MM.1S (cell line): ENCODE data around the gene PDIA6.

ENCODE experiments used
- DNase-seq: peaks from one replicate; pipeline ENCODE4 v3.0.0-alpha.2; 2015
- H2AFZ ChIP-seq: fragments of 300-600 bp; sonication (generic); 2 replicates; pipeline ENCODE4 v1.6.0; 2016; ENCODE audit warnings: antibody characterized with exemption, low read length
- H3F3A ChIP-seq: fragments of 300-600 bp; sonication (generic); 2 replicates; pipeline ENCODE4 v1.6.1; 2016; ENCODE audit warnings: mild to moderate bottlenecking, antibody characterized with exemption, low read length, moderate library complexity, mixed read lengths; ENCODE audit not compliant: insufficient read depth
- H3K27ac ChIP-seq: fragments of 300-600 bp; sonication (generic); 2 replicates; pipeline ENCODE4 v1.5.1; 2016; ENCODE audit warnings: mild to moderate bottlenecking, low read length
- H3K27me3 ChIP-seq: fragments of 300-600 bp; sonication (generic); replicated peaks from 2 replicates; pipeline ENCODE4 v1.6.0; 2016; ENCODE audit warnings: low read length; ENCODE audit not compliant: insufficient read depth
- H3K36me3 ChIP-seq: fragments of 300-600 bp; sonication (generic); replicated peaks from 2 replicates; pipeline ENCODE4 v1.6.1; 2016; ENCODE audit warnings: mild to moderate bottlenecking, low read length, mixed read lengths; ENCODE audit not compliant: insufficient read depth
- H3K4me1 ChIP-seq: fragments of 300-600 bp; sonication (generic); 2 replicates; pipeline ENCODE4 v1.6.1; 2016; ENCODE audit warnings: low read length, mixed read lengths
- H3K4me2 ChIP-seq: fragments of 300-600 bp; sonication (generic); 2 replicates; pipeline ENCODE4 v1.6.0; 2016; ENCODE audit warnings: low read depth, low read length
- H3K4me3 ChIP-seq: fragments of 300-600 bp; sonication (generic); 2 replicates; pipeline ENCODE4 v1.5.1; 2016; ENCODE audit warnings: low read length, mixed read lengths
- H3K79me2 ChIP-seq: fragments of 300-600 bp; sonication (generic); 2 replicates; pipeline ENCODE4 v1.6.1; 2016; ENCODE audit warnings: mixed run types, low read length, mixed read lengths
- H3K9ac ChIP-seq: fragments of 300-600 bp; sonication (generic); 2 replicates; pipeline ENCODE4 v1.6.1; 2016; ENCODE audit warnings: low read length, mixed read lengths
- H3K9me2 ChIP-seq: fragments of 300-600 bp; sonication (generic); replicated peaks from 2 replicates; pipeline ENCODE4 v1.6.1; 2016; ENCODE audit warnings: mild to moderate bottlenecking, low read length, mixed read lengths; ENCODE audit not compliant: insufficient read depth
- H3K9me3 ChIP-seq: fragments of 300-600 bp; sonication (generic); replicated peaks from 2 replicates; pipeline ENCODE4 v1.6.1; 2016; ENCODE audit warnings: mild to moderate bottlenecking, low read length, mixed read lengths; ENCODE audit not compliant: insufficient read depth
- H4K20me1 ChIP-seq: fragments of 300-600 bp; sonication (generic); 2 replicates; pipeline ENCODE4 v1.6.1; 2016; ENCODE audit warnings: mild to moderate bottlenecking, low read length, moderate library complexity, mixed read lengths; ENCODE audit not compliant: insufficient read depth
- EZH2 ChIP-seq: fragments of 300-600 bp; sonication (generic); optimal IDR thresholded peaks from 2 replicates; pipeline ENCODE3; 2017; ENCODE audit warnings: low read depth, mild to moderate bottlenecking, antibody characterized with exemption, low read length, mixed read lengths
- EZH2phosphoT487 ChIP-seq: fragments of 300-600 bp; sonication (generic); IDR thresholded peaks from 2 replicates; pipeline ENCODE4 v1.6.1; 2018; ENCODE audit warnings: antibody characterized with exemption, low read length
- TF ChIP-seq, protein P1 (sequence below): fragments of 300-600 bp; sonication (generic); IDR thresholded peaks from 2 replicates; pipeline ENCODE4 v1.5.1; 2016; ENCODE audit warnings: antibody characterized with exemption, low read length, mixed read lengths

Gene PDIA6

DNA sequence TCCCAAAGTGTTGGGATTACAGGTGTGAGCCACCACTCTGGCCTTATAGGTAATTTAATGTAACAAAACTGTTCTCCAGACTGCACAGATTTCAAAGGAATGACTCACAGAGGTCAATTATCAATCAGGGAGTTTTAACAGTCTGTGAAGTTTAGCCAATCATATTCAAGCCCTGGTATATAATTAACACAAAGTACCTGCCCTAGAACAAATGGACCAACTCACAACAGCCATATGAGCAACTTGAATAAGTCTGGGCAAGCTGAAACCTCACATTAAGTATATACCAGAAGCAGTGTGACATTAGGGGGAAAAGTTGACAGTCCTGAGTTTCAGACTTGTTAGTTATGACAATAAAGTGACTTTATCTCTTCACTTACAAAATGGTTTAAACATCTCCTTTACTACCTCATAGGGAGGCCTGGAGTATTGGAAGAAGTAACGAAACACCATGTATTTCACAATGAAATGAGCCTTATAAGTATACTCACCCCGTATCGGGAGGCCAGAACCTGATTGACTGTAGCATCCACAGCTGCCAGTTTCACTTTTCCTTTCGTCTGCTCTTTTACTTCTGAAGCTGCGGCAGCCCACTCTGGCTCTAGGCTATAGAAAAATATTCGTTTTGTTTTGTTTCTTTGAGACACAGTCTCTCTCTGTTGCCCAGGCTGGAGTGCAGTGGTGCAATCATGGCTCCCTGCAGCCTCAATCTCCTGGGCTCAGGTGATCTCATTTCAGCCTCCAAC lies 22.2 kb downstream of the PDIA6 start:
- peak overlapping the region; percentile 93 for H3K27ac ChIP-seq
- TF ChIP-seq EZH2phosphoT487 (no peak), EZH2 (no peak)
- TF ChIP-seq, protein P1, sequence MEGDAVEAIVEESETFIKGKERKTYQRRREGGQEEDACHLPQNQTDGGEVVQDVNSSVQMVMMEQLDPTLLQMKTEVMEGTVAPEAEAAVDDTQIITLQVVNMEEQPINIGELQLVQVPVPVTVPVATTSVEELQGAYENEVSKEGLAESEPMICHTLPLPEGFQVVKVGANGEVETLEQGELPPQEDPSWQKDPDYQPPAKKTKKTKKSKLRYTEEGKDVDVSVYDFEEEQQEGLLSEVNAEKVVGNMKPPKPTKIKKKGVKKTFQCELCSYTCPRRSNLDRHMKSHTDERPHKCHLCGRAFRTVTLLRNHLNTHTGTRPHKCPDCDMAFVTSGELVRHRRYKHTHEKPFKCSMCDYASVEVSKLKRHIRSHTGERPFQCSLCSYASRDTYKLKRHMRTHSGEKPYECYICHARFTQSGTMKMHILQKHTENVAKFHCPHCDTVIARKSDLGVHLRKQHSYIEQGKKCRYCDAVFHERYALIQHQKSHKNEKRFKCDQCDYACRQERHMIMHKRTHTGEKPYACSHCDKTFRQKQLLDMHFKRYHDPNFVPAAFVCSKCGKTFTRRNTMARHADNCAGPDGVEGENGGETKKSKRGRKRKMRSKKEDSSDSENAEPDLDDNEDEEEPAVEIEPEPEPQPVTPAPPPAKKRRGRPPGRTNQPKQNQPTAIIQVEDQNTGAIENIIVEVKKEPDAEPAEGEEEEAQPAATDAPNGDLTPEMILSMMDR, result no peak
- no peaks in the 10 kb centered on the region for H3K9me3 ChIP-seq
- H3K4me1 ChIP-seq, result peaks cover 49% of the 10 kb centered on the region
- H3K9ac ChIP-seq, result peak overlapping the region; percentile 45; the same call in 1 of the 2 replicates
- H3K36me3 ChIP-seq, result peaks cover 33% of the 10 kb centered on the region
- no peaks in the 10 kb centered on the region for H3K27me3 ChIP-seq
- peaks cover 60% of the 10 kb centered on the region for H3K79me2 ChIP-seq
- peak; percentile 89 for DNase-seq
- peak overlapping the region; percentile 74 for H3K4me2 ChIP-seq
- no peaks in the 10 kb centered on the region for H3K9me2 ChIP-seq
- no peak overlapping the region; the same call in 1 of the 2 replicates for H3K4me3 ChIP-seq
- no peaks in the 10 kb centered on the region; the same call in 1 of the 2 replicates for H4K20me1 ChIP-seq
- H2AFZ ChIP-seq, result no peak overlapping the region
- peaks cover 49% of the 10 kb centered on the region for H3F3A ChIP-seq

DNA sequence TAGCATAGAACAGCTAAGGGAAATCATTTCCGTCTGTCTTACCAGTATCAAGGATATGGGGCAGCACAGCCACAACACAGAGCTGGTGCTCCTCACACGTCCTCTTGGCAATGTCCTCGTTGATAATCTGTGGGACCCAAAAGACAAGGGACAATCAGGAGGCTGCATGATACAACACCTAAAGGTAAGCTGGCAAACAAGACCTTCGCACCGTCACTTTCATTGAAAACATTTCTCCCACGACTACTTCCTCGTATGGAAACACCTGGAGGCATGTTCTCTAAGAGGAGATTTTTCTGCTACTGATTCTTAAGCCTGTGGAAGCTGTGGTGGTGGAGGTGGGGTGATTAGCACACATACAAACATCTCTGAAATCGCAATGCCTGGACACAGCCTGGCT lies 23.7 kb downstream of the PDIA6 start:
- Histone ChIP-seq H3K36me3 (peaks cover 36% of the 10 kb centered on the region), H2AFZ (no peak overlapping the region), H3K9ac (no peak overlapping the region), H3K79me2 (peaks cover 54% of the 10 kb centered on the region), H3F3A (peaks cover 41% of the 10 kb centered on the region), H3K27me3 (no peaks in the 10 kb centered on the region), H3K4me3 (no peak overlapping the region), H3K9me2 (no peaks in the 10 kb centered on the region), H3K4me1 (peaks cover 42% of the 10 kb centered on the region), H3K27ac (no peak overlapping the region), H3K9me3 (no peaks in the 10 kb centered on the region), H4K20me1 (no peaks in the 10 kb centered on the region; the same call in 1 of the 2 replicates), H3K4me2 (no peak overlapping the region)
- no peak for DNase-seq
- TF ChIP-seq EZH2, result no peak
- no peak for TF ChIP-seq EZH2phosphoT487

DNA sequence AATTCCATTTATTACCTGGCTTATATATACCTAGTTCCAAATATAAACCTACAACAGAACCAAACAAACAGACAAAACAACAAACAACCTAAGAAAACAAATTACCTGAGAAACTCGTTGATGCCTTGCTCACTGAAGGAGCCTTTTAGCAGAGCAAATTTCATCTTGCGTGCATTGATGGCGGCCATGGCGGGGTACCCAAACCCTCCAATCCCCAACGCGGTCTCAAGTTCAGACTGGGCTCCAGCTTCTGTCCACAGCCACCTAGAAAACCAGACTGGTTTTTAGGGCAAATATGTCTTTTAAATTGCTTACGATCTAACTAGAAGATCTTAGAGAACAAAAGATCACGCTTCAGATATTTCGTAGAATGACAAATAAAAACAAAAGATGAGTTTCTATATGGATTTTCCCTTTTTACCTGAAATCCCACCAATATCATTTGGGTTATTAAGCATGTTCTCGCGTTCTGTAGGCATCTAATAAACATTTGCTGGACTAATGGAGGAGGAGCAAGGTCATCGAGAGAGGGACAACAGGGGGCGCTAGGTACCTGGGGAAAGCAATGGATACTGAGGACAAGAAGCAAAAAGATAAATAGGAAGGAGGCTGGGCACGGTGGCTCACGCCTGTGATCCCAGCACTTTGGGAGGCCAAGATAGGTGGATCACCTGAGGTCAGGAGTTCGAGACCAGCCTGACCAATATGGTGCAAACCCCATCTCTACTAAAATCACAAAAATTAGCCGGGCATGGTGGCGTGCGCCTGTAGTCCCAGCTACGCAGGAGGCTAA lies 25.2 kb downstream of the PDIA6 start:
- H4K20me1 ChIP-seq, result no peaks in the 10 kb centered on the region; the same call in 1 of the 2 replicates
- H3K27ac ChIP-seq, result no peak overlapping the region
- TF ChIP-seq EZH2 (no peak), EZH2phosphoT487 (no peak)
- TF ChIP-seq, protein P1, result peak; percentile 55

More for the DNA sequence above, 25.2 kb downstream of the PDIA6 start:
- Histone ChIP-seq H3K9ac (no peak overlapping the region), H3K4me3 (no peak overlapping the region), H3K9me3 (no peaks in the 10 kb centered on the region), H3K4me1 (peaks cover 27% of the 10 kb centered on the region), H2AFZ (no peak overlapping the region), H3K4me2 (no peak overlapping the region), H3K9me2 (no peaks in the 10 kb centered on the region), H3K36me3 (peaks cover 42% of the 10 kb centered on the region), H3K79me2 (peaks cover 44% of the 10 kb centered on the region), H3F3A (peaks cover 26% of the 10 kb centered on the region), H3K27me3 (no peaks in the 10 kb centered on the region)
- DNase-seq, result peak; percentile 30
